Suprapubic skin (tissue), 4 donors: ENCODE data around the gene MPZL3. TPM values are rescaled to one million over a fixed set of nuclear protein-coding genes. Genes with fewer than 3 reads are reported as not detected.

Experiments used
- DNase-seq, 2 donors: peaks; one replicate each; pipeline ENCODE4 v3.0.0-alpha.2; 2019; ENCODE audit warnings: low spot score in 2 of 2
- H3K27ac ChIP-seq: fragments of 200-600 bp; sonication (generic); one replicate; pipeline ENCODE4 v1.5.1; 2019
- H3K27me3 ChIP-seq: fragments of 200-600 bp; sonication (generic); one replicate; pipeline ENCODE4 v1.5.1; 2019
- H3K36me3 ChIP-seq: fragments of 200-600 bp; sonication (generic); one replicate; pipeline ENCODE4 v1.5.1; 2019
- H3K4me1 ChIP-seq: fragments of 200-600 bp; sonication (generic); one replicate; pipeline ENCODE4 v1.5.1; 2019
- H3K4me3 ChIP-seq: fragments of 200-600 bp; sonication (generic); one replicate; pipeline ENCODE4 v1.5.1; 2019; ENCODE audit warnings: mild to moderate bottlenecking
- H3K9me3 ChIP-seq: fragments of 200-600 bp; sonication (generic); one replicate; pipeline ENCODE4 v1.5.1; 2019
- EP300 ChIP-seq: sonication (generic); formaldehyde crosslinking; IDR thresholded peaks from one replicate; pipeline ENCODE4 v1.6.1; 2017; ENCODE audit warnings: antibody characterized with exemption
- POLR2A ChIP-seq, 2 donors: fragments of 450-650 bp; IDR thresholded peaks; one replicate each; pipeline ENCODE4 v1.6.1; 2017; ENCODE audit warnings: antibody characterized with exemption in 2 of 2, mild to moderate bottlenecking in 2 of 2, moderate library complexity in 2 of 2
- POLR2AphosphoS5 ChIP-seq, 3 donors: sonication (generic); formaldehyde crosslinking; IDR thresholded peaks; one replicate each; pipeline ENCODE4 v1.6.1; 2017; ENCODE audit warnings: antibody characterized with exemption in 3 of 3
- WGBS: methylation state at CpG from one replicate; pipeline ENCODE4 v1.1.5; 2018; 5-methylcytosine and 5-hydroxymethylcytosine counted together
- total RNA-seq, 4 donors: library from RNA; depleted of rRNA; stranded (reverse); fragments of >200 nt; gene quantifications; one replicate each; pipeline ENCODE4 v1.1.0, GENCODE V29; 2016
- TF ChIP-seq, protein P1 (sequence below), 2 donors: fragments of 200-600 bp in 1 of 2; fragments of 450-650 bp in 1 of 2; sonication (generic) in 1 of 2; IDR thresholded peaks; one replicate each; pipeline ENCODE4 v1.5.1; 2016 to 2019; ENCODE audit warnings: antibody characterized with exemption in 2 of 2, mild to moderate bottlenecking in 1 of 2, moderate library complexity in 1 of 2

The MPZL3 gene
- total RNA-seq, 4 donors from 2014 or later, result 23.9 to 87.2 (median 56.1) TPM

- Histone ChIP-seq H3K27me3 (no peaks in the 10 kb centered on the region), H3K27ac (peak overlapping the region; percentile 47), H3K36me3 (no peaks in the 10 kb centered on the region), H3K9me3 (no peaks in the 10 kb centered on the region), H3K4me3 (no peak overlapping the region), H3K4me1 (peaks cover 16% of the 10 kb centered on the region)
- WGBS, result 49% methylated on average over 9 of the region's 9 CpGs
- TF ChIP-seq EP300 (no peak), POLR2AphosphoS5 (IDR thresholded peaks at IDR 0.05) (no peak), POLR2A (IDR thresholded peaks at IDR 0.05) (no peak)
- TF ChIP-seq, protein P1, sequence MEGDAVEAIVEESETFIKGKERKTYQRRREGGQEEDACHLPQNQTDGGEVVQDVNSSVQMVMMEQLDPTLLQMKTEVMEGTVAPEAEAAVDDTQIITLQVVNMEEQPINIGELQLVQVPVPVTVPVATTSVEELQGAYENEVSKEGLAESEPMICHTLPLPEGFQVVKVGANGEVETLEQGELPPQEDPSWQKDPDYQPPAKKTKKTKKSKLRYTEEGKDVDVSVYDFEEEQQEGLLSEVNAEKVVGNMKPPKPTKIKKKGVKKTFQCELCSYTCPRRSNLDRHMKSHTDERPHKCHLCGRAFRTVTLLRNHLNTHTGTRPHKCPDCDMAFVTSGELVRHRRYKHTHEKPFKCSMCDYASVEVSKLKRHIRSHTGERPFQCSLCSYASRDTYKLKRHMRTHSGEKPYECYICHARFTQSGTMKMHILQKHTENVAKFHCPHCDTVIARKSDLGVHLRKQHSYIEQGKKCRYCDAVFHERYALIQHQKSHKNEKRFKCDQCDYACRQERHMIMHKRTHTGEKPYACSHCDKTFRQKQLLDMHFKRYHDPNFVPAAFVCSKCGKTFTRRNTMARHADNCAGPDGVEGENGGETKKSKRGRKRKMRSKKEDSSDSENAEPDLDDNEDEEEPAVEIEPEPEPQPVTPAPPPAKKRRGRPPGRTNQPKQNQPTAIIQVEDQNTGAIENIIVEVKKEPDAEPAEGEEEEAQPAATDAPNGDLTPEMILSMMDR (IDR thresholded peaks at IDR 0.05), result no peak
- no peak for DNase-seq
Observed at GRCh38 chr11:118291477-118292135, 39.4 kb upstream of the MPZL3 start.

GRCh38 chr11:118290923-118291322, 38.8 kb upstream of the MPZL3 start:
- no peaks in the 10 kb centered on the region for H3K9me3 ChIP-seq
- H3K36me3 ChIP-seq, result no peaks in the 10 kb centered on the region
- no peaks in the 10 kb centered on the region for H3K27me3 ChIP-seq
- peak overlapping the region; percentile 47 for H3K27ac ChIP-seq
- WGBS, result 18% methylated on average over 9 of the region's 9 CpGs
- H3K4me3 ChIP-seq, result no peak overlapping the region
- no peak for DNase-seq
- H3K4me1 ChIP-seq, result peaks cover 16% of the 10 kb centered on the region
- TF ChIP-seq POLR2AphosphoS5 (IDR thresholded peaks at IDR 0.05) (no peak), EP300 (no peak), POLR2A (IDR thresholded peaks at IDR 0.05) (no peak)
- TF ChIP-seq, protein P1 (IDR thresholded peaks at IDR 0.05), result no peak

DNA sequence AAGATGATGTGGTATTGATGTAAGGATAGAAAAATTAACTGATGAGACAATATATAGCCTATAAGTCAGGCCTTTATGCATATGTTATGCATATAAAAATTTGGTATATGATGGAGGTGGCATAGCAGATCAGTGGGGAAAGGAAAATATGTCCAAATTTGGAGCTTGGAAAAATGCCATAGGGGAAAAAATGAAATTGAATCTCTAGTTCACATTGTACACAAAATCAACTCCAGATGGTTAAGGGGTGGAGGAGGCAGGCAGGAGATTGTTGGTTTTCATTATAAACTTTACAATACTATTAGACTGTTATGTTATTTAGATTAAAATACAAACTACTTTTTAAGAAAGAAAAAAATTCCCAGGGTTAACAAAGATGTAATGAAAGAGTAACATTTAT, 37.2 kb upstream of the MPZL3 start:
- Histone ChIP-seq H3K9me3 (no peaks in the 10 kb centered on the region), H3K27me3 (no peaks in the 10 kb centered on the region), H3K4me3 (no peak overlapping the region), H3K27ac (no peak overlapping the region), H3K36me3 (no peaks in the 10 kb centered on the region), H3K4me1 (peaks cover 16% of the 10 kb centered on the region)
- TF ChIP-seq, protein P1 (IDR thresholded peaks at IDR 0.05), result no peak
- TF ChIP-seq POLR2A (IDR thresholded peaks at IDR 0.05), result no peak
- TF ChIP-seq EP300, result no peak
- no peak for TF ChIP-seq POLR2AphosphoS5 (IDR thresholded peaks at IDR 0.05)
- no peak for DNase-seq

DNA sequence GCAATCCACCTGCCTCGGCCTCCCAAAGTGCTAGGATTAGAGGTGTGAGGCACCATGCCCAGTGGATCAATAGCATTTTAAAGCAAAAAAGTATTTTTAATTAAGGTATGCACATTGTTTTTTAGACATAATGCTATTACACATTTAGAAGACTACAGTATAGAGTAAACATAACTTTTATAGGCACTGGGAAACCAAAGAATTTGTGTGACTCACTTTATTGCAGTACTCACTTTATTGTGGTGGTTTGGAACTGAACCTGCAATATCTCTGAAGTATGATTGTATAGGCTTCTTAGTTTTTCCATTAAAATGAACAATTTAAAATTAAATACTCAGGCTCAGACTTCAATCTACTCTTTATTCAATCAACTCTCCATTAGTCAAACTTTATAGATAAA, 34.8 kb upstream of the MPZL3 start:
- Histone ChIP-seq H3K4me1 (peaks cover 15% of the 10 kb centered on the region), H3K4me3 (no peak overlapping the region), H3K27me3 (no peaks in the 10 kb centered on the region), H3K36me3 (no peaks in the 10 kb centered on the region), H3K9me3 (no peaks in the 10 kb centered on the region), H3K27ac (no peak overlapping the region)
- TF ChIP-seq POLR2A (IDR thresholded peaks at IDR 0.05) (no peak), EP300 (no peak), POLR2AphosphoS5 (IDR thresholded peaks at IDR 0.05) (no peak)
- TF ChIP-seq, protein P1 (IDR thresholded peaks at IDR 0.05), result no peak
- DNase-seq, result no peak
- 79% methylated on average over 1 of the region's 1 CpG for WGBS

DNA sequence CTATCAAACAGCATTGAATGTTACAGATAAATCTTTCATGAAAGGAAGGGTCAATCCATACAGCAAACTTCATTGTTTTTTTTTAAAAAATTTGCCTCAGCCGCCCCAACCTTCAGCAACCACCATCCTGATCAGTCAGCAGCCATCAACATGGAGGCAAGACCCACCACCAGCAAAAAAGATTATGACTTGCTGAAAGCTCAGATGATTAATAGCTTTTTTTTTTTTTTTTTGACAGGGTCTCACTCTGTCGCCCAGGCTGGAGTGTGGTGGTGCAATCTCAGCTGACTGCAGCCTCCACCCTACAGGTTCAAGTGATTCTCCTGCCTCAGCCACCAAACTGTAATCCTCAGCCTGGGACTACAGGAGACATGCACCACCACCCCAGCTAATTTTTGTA, 34.4 kb upstream of the MPZL3 start:
- Histone ChIP-seq H3K4me1 (peaks cover 11% of the 10 kb centered on the region), H3K27me3 (no peaks in the 10 kb centered on the region), H3K36me3 (no peaks in the 10 kb centered on the region), H3K4me3 (no peak overlapping the region), H3K27ac (no peak overlapping the region), H3K9me3 (no peaks in the 10 kb centered on the region)
- WGBS, result 88% methylated on average over 2 of the region's 2 CpGs
- DNase-seq, result no peak
- TF ChIP-seq POLR2AphosphoS5 (IDR thresholded peaks at IDR 0.05) (no peak), POLR2A (IDR thresholded peaks at IDR 0.05) (no peak), EP300 (no peak)
- TF ChIP-seq, protein P1 (IDR thresholded peaks at IDR 0.05), result no peak
